PFSK-1 (cell line): ENCODE data around the gene RAE1.

Experiments used
- FOXP2 ChIP-seq: optimal IDR thresholded peaks from 2 replicates; pipeline ENCODE3; 2011; ENCODE audit warnings: borderline replicate concordance, control low read depth, inconsistent platforms; ENCODE audit not compliant: insufficient read depth; ENCODE audit errors: extremely low read length, extremely low read depth
- POLR2AphosphoS5 ChIP-seq: IDR thresholded peaks from 2 replicates; pipeline ENCODE4 v1.6.1; 2012; ENCODE audit warnings: low read depth, mild to moderate bottlenecking, control low read depth, low read length, moderate library complexity
- REST ChIP-seq, 2 experiments: IDR thresholded peaks; 2 replicates each; pipeline versions ENCODE4 v1.6.1 to v1.8.0; 2011 to 2012; ENCODE audit warnings: low read depth in 2 of 2, low read length in 2 of 2, control low read depth in 1 of 2, inconsistent platforms in 1 of 2, mild to moderate bottlenecking in 1 of 2, moderate library complexity in 1 of 2; ENCODE audit not compliant: insufficient read depth in 1 of 2
- SIN3A ChIP-seq: IDR thresholded peaks from 2 replicates; pipeline ENCODE4 v1.6.1; 2012; ENCODE audit warnings: mild to moderate bottlenecking, low read length, moderate library complexity, borderline replicate concordance; ENCODE audit not compliant: insufficient read depth
- TAF1 ChIP-seq: IDR thresholded peaks from 2 replicates; pipeline ENCODE4 v1.6.1; 2012; ENCODE audit warnings: low read length, control low read depth, borderline replicate concordance; ENCODE audit not compliant: insufficient read depth

RAE1 gene

DNA sequence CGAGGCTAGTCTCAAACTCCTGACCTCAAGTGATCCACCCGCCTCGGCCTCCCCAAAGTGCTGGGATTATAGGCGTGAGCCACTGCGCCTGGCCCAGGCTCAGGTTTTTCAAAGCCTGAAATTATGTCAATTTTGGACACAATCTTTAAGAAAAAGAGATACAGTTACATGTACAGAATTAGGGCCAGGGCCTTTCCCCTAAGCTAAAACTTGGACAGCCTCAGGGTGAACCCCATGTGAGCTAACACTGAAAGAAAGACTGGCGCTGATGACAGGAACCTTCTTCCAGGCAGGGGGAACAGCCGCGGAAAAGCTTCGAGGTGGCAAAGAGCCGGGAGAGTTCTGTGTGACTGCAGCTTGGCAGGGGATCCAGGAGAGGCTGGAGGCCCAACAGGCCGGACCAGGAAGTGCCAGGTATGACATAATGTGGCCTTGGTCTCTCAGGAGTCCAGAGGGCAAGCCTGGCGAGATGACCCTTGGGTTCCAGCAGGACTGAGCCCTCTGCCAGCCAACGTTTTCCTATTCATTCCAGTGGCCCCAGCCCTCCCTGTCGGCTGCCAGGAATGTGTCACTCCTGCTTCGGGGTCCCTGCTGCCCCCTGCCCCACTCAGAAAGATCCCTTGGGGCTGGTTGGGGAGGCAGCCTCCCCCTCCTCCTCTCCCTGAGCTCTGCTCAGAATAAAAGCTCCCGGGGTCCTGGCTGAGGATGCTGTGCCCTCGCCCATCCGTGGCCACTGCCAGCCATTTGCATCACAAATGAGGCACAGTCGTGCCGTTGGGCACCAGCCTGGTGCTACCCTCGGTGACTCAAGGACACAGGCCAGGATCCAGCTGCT is 77.5 kb downstream of the RAE1 start:
- no peak for TF ChIP-seq FOXP2
- no peak for TF ChIP-seq SIN3A
- TF ChIP-seq TAF1: no peak
- TF ChIP-seq POLR2AphosphoS5: no peak
- TF ChIP-seq REST (IDR thresholded peaks at IDR 0.05; ENCODE audit: insufficient read depth in 1 of 2, low read depth in 2 of 2, low read length in 2 of 2): no peak
